Fibroblast of skin of scalp (primary cell): Measurements from ENCODE around the gene CLPTM1L.

ENCODE experiments used
- DNase-seq: peaks from one replicate; pipeline ENCODE4 v3.0.0-alpha.2; 2013

The CLPTM1L gene

DNA sequence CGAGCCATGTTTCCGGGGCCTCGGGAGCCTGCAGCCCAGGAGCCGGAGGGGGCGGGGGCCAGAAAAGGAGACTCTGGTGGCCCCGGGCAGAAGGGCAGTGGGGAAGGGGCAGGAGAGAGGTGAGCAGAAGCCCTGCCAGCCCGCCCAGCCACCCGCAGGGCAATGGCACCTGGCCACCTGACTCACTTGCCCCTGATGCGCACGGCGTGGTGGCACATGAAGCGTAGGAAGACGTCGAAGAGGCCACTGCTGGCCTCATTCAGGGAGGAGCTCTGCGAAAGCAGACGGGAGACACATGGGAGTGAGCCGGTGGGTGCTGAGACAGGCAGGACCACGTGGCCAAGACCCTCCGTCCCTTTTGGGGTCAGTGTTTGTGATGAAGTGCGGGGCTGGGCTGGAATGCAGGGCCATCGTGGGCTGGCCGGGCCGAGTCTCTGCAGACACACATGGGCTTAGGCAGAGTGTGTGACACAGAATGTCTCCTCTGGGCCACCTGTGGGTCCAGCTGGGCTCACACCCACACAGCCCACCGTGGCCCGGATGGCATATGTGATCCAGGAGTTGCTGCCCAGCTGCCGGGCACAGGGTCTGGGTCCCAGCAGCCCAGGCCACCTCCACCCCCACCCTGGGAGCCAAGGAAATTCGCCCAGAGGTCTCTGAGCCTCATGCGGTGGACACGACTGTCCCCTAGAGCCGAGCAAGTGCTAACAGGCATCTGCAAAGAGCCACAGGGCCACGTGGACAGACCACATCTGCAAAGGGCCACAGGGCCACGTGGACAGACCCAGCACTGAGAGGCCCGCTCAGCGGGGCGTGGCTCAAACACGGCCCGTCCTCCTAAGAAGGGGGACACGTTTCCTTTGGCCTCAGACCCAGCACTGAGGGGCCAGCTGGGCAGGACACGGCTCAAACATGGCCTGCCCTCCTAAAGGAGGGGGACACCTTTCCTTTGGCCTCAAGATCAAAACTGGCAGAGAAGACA lies 73.7 kb downstream of the CLPTM1L start:
- DNase-seq, result no peak

DNA sequence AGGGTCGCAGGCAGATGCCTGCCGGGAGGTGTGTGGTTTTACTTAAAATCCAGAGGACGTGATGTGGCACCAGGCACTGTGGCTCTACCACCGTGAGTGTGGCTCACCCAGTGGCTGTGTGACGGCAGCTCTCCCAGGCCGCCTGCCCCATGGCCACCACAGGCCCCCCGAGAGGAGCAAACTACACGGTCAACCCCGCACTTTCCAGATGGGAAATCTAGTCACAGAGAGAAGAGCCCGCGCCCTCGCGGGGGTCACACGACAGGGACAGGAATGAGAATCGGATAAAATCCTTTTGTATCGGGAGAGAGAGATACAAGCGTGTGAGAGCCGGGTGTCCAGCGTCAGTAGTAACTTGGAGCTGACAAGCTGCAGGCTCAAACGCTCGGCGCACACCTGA lies 74.5 kb downstream of the CLPTM1L start:
- no peak for DNase-seq

DNA sequence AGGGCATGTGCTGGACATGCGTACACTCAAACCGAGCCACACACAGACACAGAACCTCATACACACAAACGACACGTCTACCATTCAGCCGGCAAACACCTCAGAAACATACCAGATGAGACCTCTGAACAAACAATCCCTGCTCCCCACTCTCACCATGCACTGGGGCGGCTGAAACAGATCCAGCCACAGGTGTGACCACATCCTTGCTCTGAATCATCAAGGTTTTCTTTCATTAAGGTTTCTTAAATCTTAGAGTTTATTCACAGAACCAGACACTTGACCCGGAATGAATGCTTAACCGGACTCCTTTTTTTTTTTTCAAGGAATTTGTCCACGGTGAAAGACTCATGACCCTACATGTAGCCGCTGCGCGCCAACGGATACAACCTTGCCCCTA lies 76.2 kb downstream of the CLPTM1L start:
- DNase-seq, result no peak

DNA sequence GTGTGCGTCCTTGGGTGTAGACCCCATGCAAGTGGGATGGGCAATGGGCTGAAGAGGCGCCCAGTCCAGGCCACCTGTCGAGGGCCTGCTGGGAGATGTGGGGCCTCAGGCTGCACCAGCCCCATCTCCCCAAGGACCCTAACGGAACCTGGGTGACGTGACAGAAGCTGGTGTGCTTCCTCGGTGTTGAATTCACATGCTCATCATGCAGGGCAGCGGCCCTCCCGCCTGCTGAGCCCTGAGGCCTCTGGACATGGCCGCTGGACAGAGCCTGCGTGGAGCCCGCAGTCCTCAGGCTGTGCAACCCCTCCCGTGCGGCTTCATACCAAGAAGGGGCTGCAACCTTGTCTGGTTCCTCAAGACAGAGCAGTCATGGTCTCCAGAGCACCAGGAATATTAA lies 76.8 kb downstream of the CLPTM1L start:
- no peak for DNase-seq
